ENCODE measurements around the gene PATZ1. TPM values are rescaled to one million over a fixed set of nuclear protein-coding genes. Genes with fewer than 3 reads are reported as not detected.

PATZ1 gene
- total RNA-seq, 2 donors from 2014 or later: 9.2 to 15.5 TPM

DNA sequence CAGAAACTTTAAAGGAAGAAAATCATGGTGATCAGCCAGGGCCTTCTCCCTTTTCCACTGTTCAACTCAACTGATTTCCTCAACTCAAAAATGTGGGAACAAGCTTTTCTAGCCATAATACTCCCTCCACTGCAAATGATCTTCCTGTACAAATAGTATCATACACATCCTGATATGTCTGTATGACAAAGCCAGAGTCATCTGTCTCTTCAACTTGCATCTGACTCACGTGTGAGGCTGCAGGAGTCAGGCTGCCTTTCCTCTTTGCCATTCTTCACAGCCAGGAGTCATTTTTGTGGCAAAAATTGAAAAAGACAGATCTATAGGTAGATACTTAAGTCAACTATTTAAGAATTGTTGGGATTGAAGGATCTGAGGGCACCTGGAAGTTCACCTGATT, 13.3 kb downstream of the PATZ1 start:
- Histone ChIP-seq H3K36me3 (peaks cover 79% of the 10 kb centered on the region), H3K27ac (no peak overlapping the region), H3K4me1 (no peaks in the 10 kb centered on the region), H3K4me3 (no peak overlapping the region), H3K9me3 (no peaks in the 10 kb centered on the region), H3K27me3 (no peaks in the 10 kb centered on the region)
- no peak for TF ChIP-seq CTCF (IDR thresholded peaks at IDR 0.05)
- DNase-seq (ENCODE audit: low spot score): no peak

DNA sequence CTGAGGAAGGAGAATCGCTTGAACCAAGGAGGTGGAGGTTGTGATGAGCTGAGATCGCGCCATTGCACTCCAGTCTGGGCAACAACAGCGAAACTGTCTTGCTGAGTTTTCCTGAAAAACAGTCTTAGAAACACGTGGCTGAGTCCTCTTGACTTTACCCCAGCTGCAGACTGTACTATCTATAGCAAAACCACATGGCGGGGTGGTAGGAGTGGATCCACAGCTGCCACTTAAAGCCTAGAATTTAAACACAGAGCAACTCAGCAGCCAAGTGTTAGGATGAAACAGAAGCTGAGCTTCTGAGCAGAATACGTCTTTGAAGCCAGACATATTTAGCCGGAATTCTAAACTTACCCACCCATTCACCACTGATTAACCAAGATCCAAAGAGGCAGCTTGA, 14.1 kb downstream of the PATZ1 start:
- H3K27ac ChIP-seq: no peak overlapping the region
- no peak for DNase-seq (ENCODE audit: low spot score)
- H3K4me1 ChIP-seq: no peaks in the 10 kb centered on the region
- no peak overlapping the region for H3K4me3 ChIP-seq
- H3K9me3 ChIP-seq: no peaks in the 10 kb centered on the region
- H3K27me3 ChIP-seq: no peaks in the 10 kb centered on the region
- H3K36me3 ChIP-seq: peaks cover 79% of the 10 kb centered on the region
- no peak for TF ChIP-seq CTCF (IDR thresholded peaks at IDR 0.05)

DNA sequence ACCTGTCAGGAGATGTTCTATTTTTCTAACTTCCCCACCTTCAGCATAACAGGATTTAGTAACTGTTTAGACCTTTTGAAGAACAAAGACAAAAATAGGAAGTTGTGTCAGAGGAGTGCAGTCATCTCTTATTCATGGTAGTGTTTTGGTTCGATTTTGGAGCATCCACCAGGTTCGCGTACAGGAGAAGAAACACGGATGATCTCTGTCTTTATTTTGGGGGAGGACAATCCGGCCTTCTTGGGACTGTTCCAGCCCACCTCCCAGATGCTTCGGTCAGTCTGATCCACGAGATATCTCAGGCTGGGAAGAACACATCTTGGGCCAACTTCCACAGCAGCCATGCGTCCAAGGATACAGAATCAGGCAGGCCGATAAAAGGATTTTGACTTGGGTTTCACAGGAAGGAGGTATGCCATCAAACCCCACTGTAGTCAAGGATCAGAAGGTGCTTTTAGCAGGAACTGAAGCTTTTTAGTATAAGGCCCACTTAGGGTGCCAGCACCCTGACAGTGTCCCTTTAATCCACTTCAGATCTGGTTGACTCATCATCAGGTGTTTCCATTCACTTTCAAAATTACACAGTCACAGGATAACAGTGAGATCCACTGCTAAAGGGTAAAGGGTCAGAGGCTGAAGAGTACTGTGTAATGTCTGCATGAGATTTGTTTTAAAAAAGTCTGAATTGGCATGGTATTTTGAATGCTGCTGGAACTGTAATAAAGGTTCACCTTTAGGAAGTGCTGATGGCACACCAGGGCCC, 16.5 kb downstream of the PATZ1 start:
- Histone ChIP-seq H3K27me3 (no peaks in the 10 kb centered on the region), H3K27ac (no peak overlapping the region), H3K4me3 (no peak overlapping the region), H3K9me3 (no peaks in the 10 kb centered on the region), H3K36me3 (peaks cover 89% of the 10 kb centered on the region), H3K4me1 (no peaks in the 10 kb centered on the region)
- no peak for TF ChIP-seq CTCF (IDR thresholded peaks at IDR 0.05)
- DNase-seq (ENCODE audit: low spot score): no peak

DNA sequence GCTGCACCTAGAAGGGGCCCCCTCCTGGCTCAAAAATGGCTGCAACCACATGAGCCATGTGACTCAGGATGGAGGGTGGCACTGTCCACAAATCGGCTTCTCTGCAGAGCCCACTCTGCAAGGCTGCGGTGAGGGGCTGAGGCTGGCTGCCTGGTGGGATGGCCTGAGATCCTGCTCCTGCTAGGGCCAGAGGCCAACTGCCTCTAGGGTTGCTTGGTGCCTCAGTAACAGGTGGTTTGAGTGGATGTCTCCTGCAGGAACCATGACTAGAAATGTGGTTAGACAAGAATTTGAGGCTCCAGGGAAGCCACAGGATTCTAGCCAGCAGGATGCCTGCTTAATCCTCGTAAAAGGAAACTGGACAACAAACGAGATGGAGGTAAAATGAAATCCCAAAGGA, 17.1 kb downstream of the PATZ1 start:
- Histone ChIP-seq H3K27me3 (no peaks in the 10 kb centered on the region), H3K36me3 (peaks cover 85% of the 10 kb centered on the region), H3K27ac (no peak overlapping the region), H3K4me3 (no peak overlapping the region), H3K9me3 (no peaks in the 10 kb centered on the region), H3K4me1 (no peaks in the 10 kb centered on the region)
- no peak for TF ChIP-seq CTCF (IDR thresholded peaks at IDR 0.05)
- DNase-seq (ENCODE audit: low spot score): no peak

- H3K4me1 ChIP-seq: no peaks in the 10 kb centered on the region
- no peak for DNase-seq (ENCODE audit: low spot score)
- H3K27me3 ChIP-seq: no peaks in the 10 kb centered on the region
- H3K9me3 ChIP-seq: no peaks in the 10 kb centered on the region
- H3K27ac ChIP-seq: no peak overlapping the region
- H3K36me3 ChIP-seq: peaks cover 80% of the 10 kb centered on the region
- TF ChIP-seq CTCF (IDR thresholded peaks at IDR 0.05): no peak
- no peak overlapping the region for H3K4me3 ChIP-seq
These were observed 17.6 kb downstream of the PATZ1 start for GRCh38 chr22:31328544-31328960.

Data from right atrium auricular region (tissue), 2 donors.